Measurements from ENCODE around the gene RAB28. TPM values are rescaled to one million over a fixed set of nuclear protein-coding genes. Genes with fewer than 3 reads are reported as not detected.

RAB28 gene
- total RNA-seq, 2 experiments from 2014 or later = 23.0 to 30.8 TPM

DNA sequence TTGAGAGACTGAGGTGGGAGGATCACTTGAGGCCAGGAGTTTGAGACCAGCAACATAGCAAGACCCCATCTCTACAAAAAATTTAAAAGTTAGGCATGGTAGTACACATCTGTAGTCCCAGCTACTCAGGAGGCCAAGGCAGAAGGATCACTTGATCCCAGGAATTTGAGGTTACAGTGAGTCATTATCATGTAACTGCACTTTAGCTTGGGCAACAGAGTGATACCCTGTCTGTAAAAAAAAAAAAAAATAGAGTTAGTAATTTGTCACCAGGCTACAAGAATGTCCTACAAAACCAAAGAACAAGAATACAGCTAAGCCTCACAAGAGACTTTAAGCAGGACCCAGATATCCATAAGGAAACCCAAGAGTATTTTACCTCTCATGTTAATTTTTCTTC lies 27.0 kb upstream of the RAB28 start:
- no peaks in the 10 kb centered on the region for H3K79me2 ChIP-seq (ENCODE audit: insufficient read depth, low read depth, low read length)
- no peaks in the 10 kb centered on the region for H4K20me1 ChIP-seq (ENCODE audit: insufficient read depth, low read length)
- H3K9me2 ChIP-seq (ENCODE audit: insufficient read depth, low read length) = no peaks in the 10 kb centered on the region
- POLR2A ChIA-PET = interaction anchor here (1.5 kb wide), 1 partner anchor 15 kb away, joined by 5 read pairs; no protein-coding TSS in a partner anchor
- BruUV-seq (replicated peaks) = no TSS peak
- CTCF ChIA-PET (ENCODE audit: unreplicated experiment) = no interaction called here
- no peak overlapping the region for H3K4me2 ChIP-seq (ENCODE audit: low read length)
- no peaks in the 10 kb centered on the region for H3K36me3 ChIP-seq (ENCODE audit: insufficient read depth, low read length)
- TF ChIP-seq, protein P1, sequence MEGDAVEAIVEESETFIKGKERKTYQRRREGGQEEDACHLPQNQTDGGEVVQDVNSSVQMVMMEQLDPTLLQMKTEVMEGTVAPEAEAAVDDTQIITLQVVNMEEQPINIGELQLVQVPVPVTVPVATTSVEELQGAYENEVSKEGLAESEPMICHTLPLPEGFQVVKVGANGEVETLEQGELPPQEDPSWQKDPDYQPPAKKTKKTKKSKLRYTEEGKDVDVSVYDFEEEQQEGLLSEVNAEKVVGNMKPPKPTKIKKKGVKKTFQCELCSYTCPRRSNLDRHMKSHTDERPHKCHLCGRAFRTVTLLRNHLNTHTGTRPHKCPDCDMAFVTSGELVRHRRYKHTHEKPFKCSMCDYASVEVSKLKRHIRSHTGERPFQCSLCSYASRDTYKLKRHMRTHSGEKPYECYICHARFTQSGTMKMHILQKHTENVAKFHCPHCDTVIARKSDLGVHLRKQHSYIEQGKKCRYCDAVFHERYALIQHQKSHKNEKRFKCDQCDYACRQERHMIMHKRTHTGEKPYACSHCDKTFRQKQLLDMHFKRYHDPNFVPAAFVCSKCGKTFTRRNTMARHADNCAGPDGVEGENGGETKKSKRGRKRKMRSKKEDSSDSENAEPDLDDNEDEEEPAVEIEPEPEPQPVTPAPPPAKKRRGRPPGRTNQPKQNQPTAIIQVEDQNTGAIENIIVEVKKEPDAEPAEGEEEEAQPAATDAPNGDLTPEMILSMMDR (conservative IDR thresholded peaks at IDR 0.05; ENCODE audit: low read length) = no peak
- TF ChIP-seq EZH2phosphoT487 (IDR thresholded peaks at IDR 0.05; ENCODE audit: borderline replicate concordance, low read depth, low read length) = no peak
- H2AFZ ChIP-seq (ENCODE audit: low read length) = no peak overlapping the region
- H3K27ac ChIP-seq (ENCODE audit: low read depth, low read length, poor library complexity, severe bottlenecking) = no peak overlapping the region
- intact Hi-C loops (cut with micrococcal nuclease; ENCODE audit: unreplicated experiment) = no loop called here
- no peak overlapping the region for H3K4me3 ChIP-seq (ENCODE audit: low read depth, low read length, poor library complexity, severe bottlenecking)
- no peaks in the 10 kb centered on the region for H3K4me1 ChIP-seq (ENCODE audit: insufficient read depth, low read length, poor library complexity, severe bottlenecking)
- no peaks in the 10 kb centered on the region for H3K9me3 ChIP-seq (ENCODE audit: low read length)
- DNase-seq (ENCODE audit: low spot score) = no peak

DNA sequence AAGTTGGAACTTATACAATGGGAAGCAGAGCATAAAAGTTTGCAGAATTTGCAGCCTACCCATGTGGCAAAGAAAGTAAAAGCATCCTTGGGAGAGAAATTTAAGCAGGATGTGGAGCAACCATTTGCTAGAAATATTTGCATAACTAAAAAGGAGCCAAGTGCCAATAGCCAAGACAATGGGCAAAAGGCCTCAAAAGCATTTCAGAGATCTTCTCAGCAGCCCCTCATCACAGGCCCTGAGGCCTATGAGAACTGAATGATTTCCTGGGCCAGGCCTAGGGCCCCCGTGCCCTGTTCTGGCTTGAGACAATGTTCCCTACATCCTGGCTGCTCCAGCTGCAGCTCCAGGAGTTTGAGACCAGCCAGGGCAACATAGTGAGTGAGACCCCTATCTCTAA lies 25.3 kb upstream of the RAB28 start:
- ChIA-PET POLR2A (no interaction called here), CTCF (ENCODE audit: unreplicated experiment) (no interaction called here)
- Histone ChIP-seq H3K4me3 (ENCODE audit: low read depth, low read length, poor library complexity, severe bottlenecking) (no peak overlapping the region), H3K27ac (ENCODE audit: low read depth, low read length, poor library complexity, severe bottlenecking) (no peak overlapping the region), H3K4me1 (ENCODE audit: insufficient read depth, low read length, poor library complexity, severe bottlenecking) (no peaks in the 10 kb centered on the region), H3K9me2 (ENCODE audit: insufficient read depth, low read length) (no peaks in the 10 kb centered on the region), H4K20me1 (ENCODE audit: insufficient read depth, low read length) (no peaks in the 10 kb centered on the region), H2AFZ (ENCODE audit: low read length) (no peak overlapping the region), H3K36me3 (ENCODE audit: insufficient read depth, low read length) (no peaks in the 10 kb centered on the region), H3K9me3 (ENCODE audit: low read length) (no peaks in the 10 kb centered on the region), H3K4me2 (ENCODE audit: low read length) (no peak overlapping the region), H3K79me2 (ENCODE audit: insufficient read depth, low read depth, low read length) (no peaks in the 10 kb centered on the region)
- TF ChIP-seq, protein P1 (conservative IDR thresholded peaks at IDR 0.05; ENCODE audit: low read length) = no peak
- TF ChIP-seq EZH2phosphoT487 (IDR thresholded peaks at IDR 0.05; ENCODE audit: borderline replicate concordance, low read depth, low read length) = no peak
- no TSS peak for BruUV-seq (replicated peaks)
- intact Hi-C loops (cut with micrococcal nuclease; ENCODE audit: unreplicated experiment) = no loop called here
- DNase-seq (ENCODE audit: low spot score) = no peak

DNA sequence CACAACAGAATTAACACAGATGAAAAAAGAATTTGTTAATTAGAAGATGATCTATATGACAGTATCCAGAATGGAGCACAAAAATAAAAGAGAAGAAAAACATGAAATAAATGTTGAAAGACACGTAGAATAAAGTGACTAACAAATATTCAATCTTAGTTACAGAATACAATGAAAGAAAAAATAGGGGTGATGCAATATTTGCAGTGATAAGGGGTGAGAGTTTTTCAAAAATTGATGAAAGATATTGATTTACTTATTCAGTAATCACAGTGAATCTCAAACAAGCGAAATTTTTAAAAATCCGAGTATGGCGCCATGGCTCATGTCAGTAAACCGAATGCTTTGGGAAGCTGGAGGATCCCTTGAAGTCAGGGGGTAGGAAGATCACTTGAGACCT lies 20.2 kb upstream of the RAB28 start:
- Histone ChIP-seq H3K79me2 (ENCODE audit: insufficient read depth, low read depth, low read length) (no peaks in the 10 kb centered on the region), H3K27ac (ENCODE audit: low read depth, low read length, poor library complexity, severe bottlenecking) (no peak overlapping the region), H3K36me3 (ENCODE audit: insufficient read depth, low read length) (no peaks in the 10 kb centered on the region), H3K4me1 (ENCODE audit: insufficient read depth, low read length, poor library complexity, severe bottlenecking) (no peaks in the 10 kb centered on the region), H3K4me3 (ENCODE audit: low read depth, low read length, poor library complexity, severe bottlenecking) (no peak overlapping the region), H4K20me1 (ENCODE audit: insufficient read depth, low read length) (no peaks in the 10 kb centered on the region), H3K4me2 (ENCODE audit: low read length) (no peak overlapping the region), H2AFZ (ENCODE audit: low read length) (no peak overlapping the region), H3K9me3 (ENCODE audit: low read length) (no peaks in the 10 kb centered on the region), H3K9me2 (ENCODE audit: insufficient read depth, low read length) (no peaks in the 10 kb centered on the region)
- TF ChIP-seq EZH2phosphoT487 (IDR thresholded peaks at IDR 0.05; ENCODE audit: borderline replicate concordance, low read depth, low read length) = no peak
- TF ChIP-seq, protein P1 (conservative IDR thresholded peaks at IDR 0.05; ENCODE audit: low read length) = no peak
- no TSS peak for BruUV-seq (replicated peaks)
- ChIA-PET CTCF (ENCODE audit: unreplicated experiment) (no interaction called here), POLR2A (no interaction called here)
- no peak for DNase-seq (ENCODE audit: low spot score)
- intact Hi-C loops (cut with micrococcal nuclease; ENCODE audit: unreplicated experiment) = no loop called here
